Measurements from ENCODE around the gene RNF227.
"Not testable (repeated sequence)": the region's sequence is repeated elsewhere in the genome, so short reads cannot be mapped to it uniquely, and the experiment has no call there.

The RNF227 gene

GRCh38 chr17:7915611-7916384, at the start of gene RNF227:
TSS of gene RNF227 (minus strand) at chr17:7916289. CDS start at chr17:7916195, 94 bp downstream.
- peak within 1 kb of the TSS; percentile 68 to 85 (median 74) for H3K4me3 ChIP-seq (ENCODE audit: low read depth in 1 of 5, low read length in 5 of 5)
- H3K27ac ChIP-seq (ENCODE audit: low read depth, low read length), result peak within 1 kb of the TSS; percentile 41
- H3K27me3 ChIP-seq (ENCODE audit: control insufficient read depth in 5 of 5, insufficient read depth in 4 of 5, low read length in 5 of 5), result no peaks in the 10 kb centered on the region
- peak within 1 kb of the TSS; percentile 42 to 76 (median 65) for H3K9ac ChIP-seq (ENCODE audit: low read length in 5 of 5)
- no peaks in the 10 kb centered on the region for H3K9me3 ChIP-seq (ENCODE audit: control insufficient read depth in 5 of 5, low read length in 5 of 5)
- peaks cover 0 to 14% (median 10%) of the 10 kb centered on the region in 5 donors for H3K36me3 ChIP-seq (ENCODE audit: control insufficient read depth in 5 of 5, insufficient read depth in 5 of 5, low read length in 5 of 5)
- H3K4me1 ChIP-seq (ENCODE audit: control insufficient read depth in 5 of 5, insufficient read depth in 5 of 5, low read length in 5 of 5), result peaks cover 2 to 20% (median 20%) of the 10 kb centered on the region in 5 donors

- no peaks in the 10 kb centered on the region for H3K4me1 ChIP-seq (ENCODE audit: control insufficient read depth in 5 of 5, insufficient read depth in 5 of 5, low read length in 5 of 5)
- no peak overlapping the region for H3K4me3 ChIP-seq (ENCODE audit: low read depth in 1 of 5, low read length in 5 of 5)
- H3K27ac ChIP-seq (ENCODE audit: low read depth, low read length), result no peak overlapping the region
- H3K27me3 ChIP-seq (ENCODE audit: control insufficient read depth in 5 of 5, insufficient read depth in 4 of 5, low read length in 5 of 5), result peaks cover 0 to 5% (median 3%) of the 10 kb centered on the region in 5 donors
- H3K9ac ChIP-seq (ENCODE audit: low read length in 5 of 5), result no peak overlapping the region
- no peaks in the 10 kb centered on the region for H3K9me3 ChIP-seq (ENCODE audit: control insufficient read depth in 5 of 5, low read length in 5 of 5)
- no peaks in the 10 kb centered on the region for H3K36me3 ChIP-seq (ENCODE audit: control insufficient read depth in 5 of 5, insufficient read depth in 5 of 5, low read length in 5 of 5)
Observed at GRCh38 chr17:7961421-7961820, 45.3 kb upstream of the RNF227 start.

- H3K27ac ChIP-seq (ENCODE audit: low read depth, low read length), result no peak overlapping the region
- H3K36me3 ChIP-seq (ENCODE audit: control insufficient read depth in 5 of 5, insufficient read depth in 5 of 5, low read length in 5 of 5), result no peaks in the 10 kb centered on the region
- no peak overlapping the region for H3K4me3 ChIP-seq (ENCODE audit: low read depth in 1 of 5, low read length in 5 of 5)
- H3K9ac ChIP-seq (ENCODE audit: low read length in 5 of 5), result no peak overlapping the region
- H3K9me3 ChIP-seq (ENCODE audit: control insufficient read depth in 5 of 5, low read length in 5 of 5), result no peaks in the 10 kb centered on the region
- H3K27me3 ChIP-seq (ENCODE audit: control insufficient read depth in 5 of 5, insufficient read depth in 4 of 5, low read length in 5 of 5), result peaks cover 0 to 5% (median 3%) of the 10 kb centered on the region in 5 donors
- H3K4me1 ChIP-seq (ENCODE audit: control insufficient read depth in 5 of 5, insufficient read depth in 5 of 5, low read length in 5 of 5), result no peaks in the 10 kb centered on the region
Observed at GRCh38 chr17:7959503-7960253, 43.6 kb upstream of the RNF227 start.

GRCh38 chr17:7956228-7956965, 40.3 kb upstream of the RNF227 start:
- Histone ChIP-seq H3K4me1 (ENCODE audit: control insufficient read depth in 5 of 5, insufficient read depth in 5 of 5, low read length in 5 of 5) (no peaks in the 10 kb centered on the region), H3K4me3 (ENCODE audit: low read depth in 1 of 5, low read length in 5 of 5) (no peak overlapping the region), H3K36me3 (ENCODE audit: control insufficient read depth in 5 of 5, insufficient read depth in 5 of 5, low read length in 5 of 5) (no peaks in the 10 kb centered on the region), H3K27me3 (ENCODE audit: control insufficient read depth in 5 of 5, insufficient read depth in 4 of 5, low read length in 5 of 5) (peaks cover 0 to 5% (median 3%) of the 10 kb centered on the region in 5 donors), H3K9ac (ENCODE audit: low read length in 5 of 5) (no peak overlapping the region), H3K27ac (ENCODE audit: low read depth, low read length) (no peak overlapping the region), H3K9me3 (ENCODE audit: control insufficient read depth in 5 of 5, low read length in 5 of 5) (no peaks in the 10 kb centered on the region)

GRCh38 chr17:7955414-7956227, 39.5 kb upstream of the RNF227 start:
- Histone ChIP-seq H3K4me3 (ENCODE audit: low read depth in 1 of 5, low read length in 5 of 5) (no peak overlapping the region), H3K9ac (ENCODE audit: low read length in 5 of 5) (no peak overlapping the region), H3K4me1 (ENCODE audit: control insufficient read depth in 5 of 5, insufficient read depth in 5 of 5, low read length in 5 of 5) (no peaks in the 10 kb centered on the region), H3K27me3 (ENCODE audit: control insufficient read depth in 5 of 5, insufficient read depth in 4 of 5, low read length in 5 of 5) (peaks cover 0 to 3% (median 0%) of the 10 kb centered on the region in 5 donors), H3K27ac (ENCODE audit: low read depth, low read length) (no peak overlapping the region), H3K9me3 (ENCODE audit: control insufficient read depth in 5 of 5, low read length in 5 of 5) (no peaks in the 10 kb centered on the region), H3K36me3 (ENCODE audit: control insufficient read depth in 5 of 5, insufficient read depth in 5 of 5, low read length in 5 of 5) (no peaks in the 10 kb centered on the region)

GRCh38 chr17:7953266-7953665, 37.2 kb upstream of the RNF227 start:
- not testable (repeated sequence) for H3K9ac ChIP-seq (ENCODE audit: low read length in 5 of 5); H3K27me3 ChIP-seq (ENCODE audit: control insufficient read depth in 5 of 5, insufficient read depth in 4 of 5, low read length in 5 of 5); H3K9me3 ChIP-seq (ENCODE audit: control insufficient read depth in 5 of 5, low read length in 5 of 5); H3K4me3 ChIP-seq (ENCODE audit: low read depth in 1 of 5, low read length in 5 of 5); H3K27ac ChIP-seq (ENCODE audit: low read depth, low read length); H3K4me1 ChIP-seq (ENCODE audit: control insufficient read depth in 5 of 5, insufficient read depth in 5 of 5, low read length in 5 of 5)
- H3K36me3 ChIP-seq (ENCODE audit: control insufficient read depth in 5 of 5, insufficient read depth in 5 of 5, low read length in 5 of 5), result peaks cover 4 to 20% (median 12%) of the 10 kb centered on the region in 5 donors

- H3K9ac ChIP-seq (ENCODE audit: low read length in 5 of 5), result no peak overlapping the region
- no peak overlapping the region for H3K27ac ChIP-seq (ENCODE audit: low read depth, low read length)
- H3K27me3 ChIP-seq (ENCODE audit: control insufficient read depth in 5 of 5, insufficient read depth in 4 of 5, low read length in 5 of 5), result no peaks in the 10 kb centered on the region
- no peak overlapping the region for H3K4me3 ChIP-seq (ENCODE audit: low read depth in 1 of 5, low read length in 5 of 5)
- H3K36me3 ChIP-seq (ENCODE audit: control insufficient read depth in 5 of 5, insufficient read depth in 5 of 5, low read length in 5 of 5), result peaks cover 4 to 37% (median 29%) of the 10 kb centered on the region in 5 donors
- H3K9me3 ChIP-seq (ENCODE audit: control insufficient read depth in 5 of 5, low read length in 5 of 5), result no peaks in the 10 kb centered on the region
- no peaks in the 10 kb centered on the region for H3K4me1 ChIP-seq (ENCODE audit: control insufficient read depth in 5 of 5, insufficient read depth in 5 of 5, low read length in 5 of 5)
Observed at GRCh38 chr17:7951143-7951792, 35.2 kb upstream of the RNF227 start.

- H3K36me3 ChIP-seq (ENCODE audit: control insufficient read depth in 5 of 5, insufficient read depth in 5 of 5, low read length in 5 of 5), result peaks cover 4 to 44% (median 36%) of the 10 kb centered on the region in 5 donors
- H3K27me3 ChIP-seq (ENCODE audit: control insufficient read depth in 5 of 5, insufficient read depth in 4 of 5, low read length in 5 of 5), result no peaks in the 10 kb centered on the region
- no peak overlapping the region for H3K4me3 ChIP-seq (ENCODE audit: low read depth in 1 of 5, low read length in 5 of 5)
- H3K4me1 ChIP-seq (ENCODE audit: control insufficient read depth in 5 of 5, insufficient read depth in 5 of 5, low read length in 5 of 5), result no peaks in the 10 kb centered on the region
- H3K27ac ChIP-seq (ENCODE audit: low read depth, low read length), result no peak overlapping the region
- no peak overlapping the region for H3K9ac ChIP-seq (ENCODE audit: low read length in 5 of 5)
- H3K9me3 ChIP-seq (ENCODE audit: control insufficient read depth in 5 of 5, low read length in 5 of 5), result no peaks in the 10 kb centered on the region
Observed at GRCh38 chr17:7950578-7950977, 34.5 kb upstream of the RNF227 start.

GRCh38 chr17:7947651-7948050, 31.6 kb upstream of the RNF227 start:
- peaks cover 4 to 67% (median 57%) of the 10 kb centered on the region in 5 donors for H3K36me3 ChIP-seq (ENCODE audit: control insufficient read depth in 5 of 5, insufficient read depth in 5 of 5, low read length in 5 of 5)
- no peaks in the 10 kb centered on the region for H3K9me3 ChIP-seq (ENCODE audit: control insufficient read depth in 5 of 5, low read length in 5 of 5)

More at GRCh38 chr17:7947651-7948050, 31.6 kb upstream of the RNF227 start:
- H3K27ac ChIP-seq (ENCODE audit: low read depth, low read length), result no peak overlapping the region
- H3K27me3 ChIP-seq (ENCODE audit: control insufficient read depth in 5 of 5, insufficient read depth in 4 of 5, low read length in 5 of 5), result no peaks in the 10 kb centered on the region
- H3K9ac ChIP-seq (ENCODE audit: low read length in 5 of 5), result no peak overlapping the region
- H3K4me1 ChIP-seq (ENCODE audit: control insufficient read depth in 5 of 5, insufficient read depth in 5 of 5, low read length in 5 of 5), result peaks cover 0 to 10% (median 5%) of the 10 kb centered on the region in 5 donors
- no peak overlapping the region for H3K4me3 ChIP-seq (ENCODE audit: low read depth in 1 of 5, low read length in 5 of 5)

All from subcutaneous abdominal adipose tissue (tissue), 5 donors.